ENCODE data around the gene NUFIP1.

Gene NUFIP1

GRCh38 chr13:45015300-45015699, 26.0 kb upstream of the NUFIP1 start:
- no peak for TF ChIP-seq CTCF (IDR thresholded peaks at IDR 0.05)
- no peak for DNase-seq (ENCODE audit: low spot score)

GRCh38 chr13:45011198-45011597, 21.9 kb upstream of the NUFIP1 start:
- DNase-seq (ENCODE audit: low spot score), result no peak
- Histone ChIP-seq H3K27ac (no peak overlapping the region), H3K4me3 (no peak overlapping the region)
- no peak for TF ChIP-seq CTCF (IDR thresholded peaks at IDR 0.05)

More at GRCh38 chr13:45015300-45015699, 26.0 kb upstream of the NUFIP1 start:
- Histone ChIP-seq H3K4me3 (no peak overlapping the region), H3K27ac (no peak overlapping the region)

- H3K4me3 ChIP-seq, result no peak overlapping the region
- no peak for TF ChIP-seq CTCF (IDR thresholded peaks at IDR 0.05)
- DNase-seq (ENCODE audit: low spot score), result no peak
- H3K27ac ChIP-seq, result no peak overlapping the region
These were observed 18.6 kb upstream of the NUFIP1 start for GRCh38 chr13:45007823-45008222.

GRCh38 chr13:45007225-45007624, 18.0 kb upstream of the NUFIP1 start:
- no peak overlapping the region for H3K4me3 ChIP-seq
- DNase-seq (ENCODE audit: low spot score), result no peak
- no peak overlapping the region for H3K27ac ChIP-seq
- TF ChIP-seq CTCF (IDR thresholded peaks at IDR 0.05), result no peak

GRCh38 chr13:45004096-45004495, 14.8 kb upstream of the NUFIP1 start:
- no peak overlapping the region for H3K4me3 ChIP-seq
- TF ChIP-seq CTCF (IDR thresholded peaks at IDR 0.05), result no peak
- no peak for DNase-seq (ENCODE audit: low spot score)
- H3K27ac ChIP-seq, result no peak overlapping the region

- no peak for DNase-seq (ENCODE audit: low spot score)
- no peak for TF ChIP-seq CTCF (IDR thresholded peaks at IDR 0.05)
- H3K27ac ChIP-seq, result no peak overlapping the region
- H3K4me3 ChIP-seq, result no peak overlapping the region
These were observed 14.1 kb upstream of the NUFIP1 start for GRCh38 chr13:45003417-45003816.

GRCh38 chr13:44989941-44990340, 670 bp upstream of the NUFIP1 start:
- DNase-seq (ENCODE audit: low spot score), result no peak
- TF ChIP-seq CTCF (IDR thresholded peaks at IDR 0.05), result no peak
- Histone ChIP-seq H3K27ac (peak overlapping the region; percentile 89 to 94), H3K4me3 (peak overlapping the region; percentile 99)
